ENCODE data around the gene RAB37.
A peak's percentile ranks its signal among the peaks of the same experiment; 100 is the strongest.

Gene RAB37

GRCh38 chr17:74773871-74774286 is 36.8 kb downstream of the RAB37 start:
- 91% methylated on average over 6 of the region's 6 CpGs for WGBS
- H3K9me3 ChIP-seq (ENCODE audit: insufficient read depth, low read depth, low read length): no peaks in the 10 kb centered on the region
- H3K27me3 ChIP-seq (ENCODE audit: insufficient read depth, low read length): no peaks in the 10 kb centered on the region
- H3K36me3 ChIP-seq (ENCODE audit: insufficient read depth, low read length): peaks cover 35% of the 10 kb centered on the region
- no peak overlapping the region for H3K27ac ChIP-seq (ENCODE audit: low read depth, low read length)
- no peak overlapping the region for H3K9ac ChIP-seq (ENCODE audit: low read depth, low read length)
- no peak overlapping the region for H3K4me3 ChIP-seq (ENCODE audit: low read length)
- 0 out of 2 replicates have a peak, but pooled peaks cover 5% of the 10 kb centered on the region for H3K4me1 ChIP-seq (ENCODE audit: insufficient read depth, low read length)

- peak overlapping the region; percentile 73 for H3K9ac ChIP-seq (ENCODE audit: low read depth, low read length)
- H3K36me3 ChIP-seq (ENCODE audit: insufficient read depth, low read length): peaks cover 39% of the 10 kb centered on the region
- 41% methylated on average over 12 of the region's 12 CpGs for WGBS
- no peaks in the 10 kb centered on the region for H3K9me3 ChIP-seq (ENCODE audit: insufficient read depth, low read depth, low read length)
- 0 out of 2 replicates have a peak, but pooled peaks cover 5% of the 10 kb centered on the region for H3K4me1 ChIP-seq (ENCODE audit: insufficient read depth, low read length)
- H3K27ac ChIP-seq (ENCODE audit: low read depth, low read length): peak overlapping the region; percentile 83
- H3K27me3 ChIP-seq (ENCODE audit: insufficient read depth, low read length): no peaks in the 10 kb centered on the region
- H3K4me3 ChIP-seq (ENCODE audit: low read length): peak overlapping the region; percentile 87
Observed at GRCh38 chr17:74775409-74776043, 38.5 kb downstream of the RAB37 start.

- WGBS: under 1% methylated on average over 64 of the region's 64 CpGs
- no peaks in the 10 kb centered on the region for H3K9me3 ChIP-seq (ENCODE audit: insufficient read depth, low read depth, low read length)
- no peaks in the 10 kb centered on the region for H3K27me3 ChIP-seq (ENCODE audit: insufficient read depth, low read length)
- H3K4me3 ChIP-seq (ENCODE audit: low read length): peak within 1 kb of the TSS; percentile 87
- H3K27ac ChIP-seq (ENCODE audit: low read depth, low read length): peak within 1 kb of the TSS; percentile 83
- peaks cover 35% of the 10 kb centered on the region for H3K36me3 ChIP-seq (ENCODE audit: insufficient read depth, low read length)
- peak within 1 kb of the TSS; percentile 73 for H3K9ac ChIP-seq (ENCODE audit: low read depth, low read length)
- H3K4me1 ChIP-seq (ENCODE audit: insufficient read depth, low read length): 0 out of 2 replicates have a peak, but pooled peaks cover 5% of the 10 kb centered on the region
Observed at GRCh38 chr17:74776044-74776962, 39.2 kb downstream of the RAB37 start, which contains the start of gene NAT9. NAT9 (minus strand) TSS chr17:74776345; CDS start chr17:74775698, 647 bp downstream.

GRCh38 chr17:74776990-74777389 is 39.9 kb downstream of the RAB37 start:
- 43% methylated on average over 10 of the region's 10 CpGs for WGBS
- Histone ChIP-seq H3K36me3 (ENCODE audit: insufficient read depth, low read length) (peaks cover 34% of the 10 kb centered on the region), H3K4me3 (ENCODE audit: low read length) (peak overlapping the region; percentile 87), H3K9me3 (ENCODE audit: insufficient read depth, low read depth, low read length) (no peaks in the 10 kb centered on the region), H3K27ac (ENCODE audit: low read depth, low read length) (no peak overlapping the region; the same call in 1 of the 2 replicates), H3K9ac (ENCODE audit: low read depth, low read length) (peak overlapping the region; percentile 68; the same call in 1 of the 2 replicates), H3K27me3 (ENCODE audit: insufficient read depth, low read length) (no peaks in the 10 kb centered on the region), H3K4me1 (ENCODE audit: insufficient read depth, low read length) (0 out of 2 replicates have a peak, but pooled peaks cover 5% of the 10 kb centered on the region)

DNA sequence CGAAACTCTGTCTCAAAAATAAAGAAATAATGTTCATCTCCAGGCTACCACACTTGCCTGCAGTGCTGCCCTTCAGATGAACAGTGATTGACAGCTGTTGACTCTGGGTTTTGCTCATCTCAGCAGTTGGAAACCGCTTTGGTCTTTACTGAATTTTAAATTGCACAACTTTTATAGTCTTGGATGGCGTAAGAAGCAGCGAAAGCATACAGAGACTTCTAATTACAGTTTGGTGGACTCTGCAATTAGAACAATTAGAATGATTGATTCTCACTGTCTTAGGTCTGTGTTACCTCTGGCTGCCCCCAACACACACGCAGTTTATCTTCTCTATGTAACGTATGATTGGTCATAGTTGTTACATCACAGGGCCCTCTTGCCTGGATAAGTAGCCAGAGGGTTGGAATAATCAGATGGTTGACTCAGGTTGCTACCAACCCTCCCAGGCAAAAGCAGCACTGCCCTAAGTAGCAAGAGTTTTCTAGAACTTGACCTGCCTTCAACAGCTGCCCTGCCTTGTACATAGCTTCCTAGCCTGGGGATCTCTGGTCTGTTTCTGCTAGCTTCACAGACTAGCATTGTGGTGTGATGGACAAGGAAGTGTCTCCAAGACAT is 41.0 kb downstream of the RAB37 start:
- WGBS: 89% methylated on average over 6 of the region's 6 CpGs
- no peaks in the 10 kb centered on the region for H3K9me3 ChIP-seq (ENCODE audit: insufficient read depth, low read depth, low read length)
- H3K36me3 ChIP-seq (ENCODE audit: insufficient read depth, low read length): peaks cover 29% of the 10 kb centered on the region
- H3K9ac ChIP-seq (ENCODE audit: low read depth, low read length): no peak overlapping the region
- 0 out of 2 replicates have a peak, but pooled peaks cover 5% of the 10 kb centered on the region for H3K4me1 ChIP-seq (ENCODE audit: insufficient read depth, low read length)
- H3K27me3 ChIP-seq (ENCODE audit: insufficient read depth, low read length): no peaks in the 10 kb centered on the region
- H3K4me3 ChIP-seq (ENCODE audit: low read length): no peak overlapping the region
- no peak overlapping the region for H3K27ac ChIP-seq (ENCODE audit: low read depth, low read length)

- peaks cover 20% of the 10 kb centered on the region for H3K36me3 ChIP-seq (ENCODE audit: insufficient read depth, low read length)
Observed at GRCh38 chr17:74778960-74779359, 41.9 kb downstream of the RAB37 start.

GRCh38 chr17:74779501-74779900 is 42.4 kb downstream of the RAB37 start:
- 82% methylated on average over 8 of the region's 8 CpGs for WGBS
- H3K4me3 ChIP-seq (ENCODE audit: low read length): no peak overlapping the region
- H3K27me3 ChIP-seq (ENCODE audit: insufficient read depth, low read length): no peaks in the 10 kb centered on the region
- no peak overlapping the region for H3K27ac ChIP-seq (ENCODE audit: low read depth, low read length)
- H3K9ac ChIP-seq (ENCODE audit: low read depth, low read length): no peak overlapping the region
- H3K9me3 ChIP-seq (ENCODE audit: insufficient read depth, low read depth, low read length): no peaks in the 10 kb centered on the region
- peaks cover 10% of the 10 kb centered on the region; the same call in 1 of the 2 replicates for H3K4me1 ChIP-seq (ENCODE audit: insufficient read depth, low read length)
- peaks cover 18% of the 10 kb centered on the region; the same call in 1 of the 2 replicates for H3K36me3 ChIP-seq (ENCODE audit: insufficient read depth, low read length)

More at GRCh38 chr17:74778960-74779359, 41.9 kb downstream of the RAB37 start:
- WGBS: 83% methylated on average over 5 of the region's 5 CpGs
- Histone ChIP-seq H3K9me3 (ENCODE audit: insufficient read depth, low read depth, low read length) (no peaks in the 10 kb centered on the region), H3K9ac (ENCODE audit: low read depth, low read length) (no peak overlapping the region), H3K27me3 (ENCODE audit: insufficient read depth, low read length) (no peaks in the 10 kb centered on the region), H3K27ac (ENCODE audit: low read depth, low read length) (no peak overlapping the region), H3K4me1 (ENCODE audit: insufficient read depth, low read length) (peaks cover 10% of the 10 kb centered on the region; the same call in 1 of the 2 replicates), H3K4me3 (ENCODE audit: low read length) (no peak overlapping the region)

DNA sequence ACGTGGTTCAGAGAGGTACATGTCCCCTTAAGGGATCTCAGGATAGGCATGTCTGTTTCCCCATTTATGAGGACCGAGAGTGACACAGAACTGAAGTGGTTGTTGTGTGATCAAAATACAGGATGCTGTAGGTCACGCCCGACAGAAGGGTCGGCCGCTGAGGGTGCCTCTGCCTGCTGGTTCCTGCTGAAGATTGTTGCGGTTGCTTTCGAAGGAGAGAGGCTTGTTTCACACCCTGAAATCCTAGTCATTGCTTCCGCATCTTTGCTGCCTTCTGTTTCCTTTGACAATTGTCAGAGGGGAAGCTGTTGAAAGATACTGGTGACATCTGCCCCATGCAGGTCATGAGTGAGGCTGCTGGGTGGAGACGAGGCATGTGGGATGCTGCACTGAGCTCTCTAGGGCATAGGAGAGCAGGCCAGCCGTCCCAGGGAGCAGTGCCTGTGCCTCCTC is 42.9 kb downstream of the RAB37 start:
- WGBS: 93% methylated on average over 11 of the region's 11 CpGs
- Histone ChIP-seq H3K27me3 (ENCODE audit: insufficient read depth, low read length) (no peaks in the 10 kb centered on the region), H3K36me3 (ENCODE audit: insufficient read depth, low read length) (peaks cover 18% of the 10 kb centered on the region; the same call in 1 of the 2 replicates), H3K9ac (ENCODE audit: low read depth, low read length) (no peak overlapping the region), H3K27ac (ENCODE audit: low read depth, low read length) (no peak overlapping the region), H3K4me1 (ENCODE audit: insufficient read depth, low read length) (peaks cover 10% of the 10 kb centered on the region; the same call in 1 of the 2 replicates), H3K9me3 (ENCODE audit: insufficient read depth, low read depth, low read length) (no peaks in the 10 kb centered on the region), H3K4me3 (ENCODE audit: low read length) (no peak overlapping the region)

- Histone ChIP-seq H3K9ac (ENCODE audit: low read depth, low read length) (no peak overlapping the region), H3K36me3 (ENCODE audit: insufficient read depth, low read length) (peaks cover 18% of the 10 kb centered on the region; the same call in 1 of the 2 replicates), H3K4me1 (ENCODE audit: insufficient read depth, low read length) (peaks cover 10% of the 10 kb centered on the region; the same call in 1 of the 2 replicates), H3K27ac (ENCODE audit: low read depth, low read length) (no peak overlapping the region), H3K9me3 (ENCODE audit: insufficient read depth, low read depth, low read length) (no peaks in the 10 kb centered on the region), H3K4me3 (ENCODE audit: low read length) (no peak overlapping the region), H3K27me3 (ENCODE audit: insufficient read depth, low read length) (no peaks in the 10 kb centered on the region)
- WGBS: 76% methylated on average over 7 of the region's 7 CpGs
Observed at GRCh38 chr17:74780443-74781238, 43.6 kb downstream of the RAB37 start.

DNA sequence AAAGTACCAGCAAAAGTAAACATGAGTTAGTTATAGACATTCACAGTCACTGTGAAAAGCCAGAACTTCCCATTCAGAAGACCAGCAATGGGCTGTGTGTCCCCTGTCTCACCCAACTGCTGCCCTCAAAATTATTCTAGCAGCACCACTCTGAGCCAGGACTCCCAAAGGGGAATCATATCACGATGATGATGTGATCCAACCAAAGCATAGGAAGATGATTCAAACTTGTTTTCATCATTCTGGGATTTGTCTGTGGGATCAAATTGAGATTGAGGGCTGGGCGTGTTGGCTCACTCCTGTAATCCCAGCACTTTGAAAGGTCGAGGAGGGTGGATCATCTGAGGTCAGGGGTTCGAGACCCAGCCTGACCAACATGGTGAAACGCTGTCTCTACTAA is 45.5 kb downstream of the RAB37 start:
- WGBS: 95% methylated on average over 5 of the region's 5 CpGs
- Histone ChIP-seq H3K9me3 (ENCODE audit: insufficient read depth, low read depth, low read length) (no peaks in the 10 kb centered on the region), H3K4me3 (ENCODE audit: low read length) (no peak overlapping the region), H3K27me3 (ENCODE audit: insufficient read depth, low read length) (no peaks in the 10 kb centered on the region), H3K9ac (ENCODE audit: low read depth, low read length) (no peak overlapping the region), H3K27ac (ENCODE audit: low read depth, low read length) (no peak overlapping the region), H3K4me1 (ENCODE audit: insufficient read depth, low read length) (peaks cover 5% of the 10 kb centered on the region; the same call in 1 of the 2 replicates), H3K36me3 (ENCODE audit: insufficient read depth, low read length) (peaks cover 21% of the 10 kb centered on the region; the same call in 1 of the 2 replicates)

All from HUES64 (cell line).